GM19438 (cell line): ENCODE measurements around the gene PSG1.
"Not testable (repeated sequence)": the region's sequence is repeated elsewhere in the genome, so short reads cannot be mapped to it uniquely, and the experiment has no call there.

Source experiments
- ATAC-seq: cut with Tn5 transposase; IDR thresholded peaks from one replicate; pipeline ENCODE4 v1.9.1; 2021; ENCODE audit warnings: low read depth; ENCODE audit not compliant: unreplicated experiment

PSG1 gene

GRCh38 chr19:42831221-42832019 is 48.1 kb downstream of the PSG1 start:
- ATAC-seq, result no peak

- ATAC-seq, result not testable (repeated sequence)
These were observed 58.1 kb downstream of the PSG1 start for GRCh38 chr19:42821306-42821977.

DNA sequence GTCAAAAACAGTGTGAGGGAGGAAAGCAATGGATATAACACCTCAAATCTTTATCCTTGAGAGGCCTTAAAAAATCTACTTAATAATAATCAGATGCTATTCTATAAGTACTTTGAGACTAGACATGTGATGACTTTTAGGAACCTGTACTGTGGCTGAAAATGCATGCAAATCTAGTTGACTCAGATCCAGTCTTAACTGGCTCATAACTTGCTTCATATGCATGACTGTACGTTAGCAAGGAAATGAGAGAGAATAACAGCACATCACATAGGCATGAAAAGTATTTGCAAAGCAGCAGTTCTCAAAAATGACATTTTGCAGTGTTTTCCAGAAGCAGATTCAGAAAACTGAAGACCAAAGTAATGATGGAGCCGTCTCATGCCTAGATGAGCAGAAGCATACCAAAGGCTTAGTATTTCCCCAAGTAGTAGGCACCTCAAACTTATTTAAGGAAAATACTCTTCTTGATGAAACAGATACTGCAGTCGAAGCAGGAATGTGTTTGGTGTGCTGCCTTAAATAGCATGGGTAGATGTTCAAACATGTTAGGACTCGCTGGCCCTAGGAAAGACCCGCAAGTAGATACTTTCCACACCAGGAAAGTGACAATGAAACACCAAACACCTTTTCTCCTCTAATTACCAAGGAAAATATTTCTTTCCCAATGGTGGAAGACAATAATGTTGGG is 59.4 kb downstream of the PSG1 start:
- not testable (repeated sequence) for ATAC-seq

DNA sequence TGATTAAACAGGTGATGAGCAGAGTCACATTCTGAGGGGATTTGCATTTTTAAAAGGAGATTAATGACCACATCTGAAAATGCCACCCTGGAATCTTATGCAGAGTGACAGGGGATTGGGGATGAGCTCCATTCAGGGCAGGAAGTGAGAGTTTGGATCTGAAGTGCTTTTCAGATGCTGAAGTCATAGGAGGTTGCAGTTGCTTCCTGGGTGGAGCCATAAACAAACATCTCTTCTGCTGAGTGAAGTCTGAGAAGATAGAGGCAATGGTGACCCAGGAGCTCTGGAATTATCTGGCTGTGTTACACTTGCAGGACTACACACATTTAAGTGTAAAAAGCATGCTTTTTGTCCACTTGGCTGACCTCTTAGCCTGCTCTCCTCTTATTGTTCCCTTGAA is 62.6 kb downstream of the PSG1 start:
- ATAC-seq, result no peak
